NCI-H2227 (cell line): ENCODE results near the gene TTYH3.

Experiments
- DNase-seq: peaks from one replicate; lab custom pipeline; 2025; ENCODE audit not compliant: unreplicated experiment; lab: John Stamatoyannopoulos, UW

Gene TTYH3

GRCh38 chr7:2634267-2635145 lies 2.7 kb downstream of the TTYH3 start:
- no peak for DNase-seq

- no peak for DNase-seq
Observed at GRCh38 chr7:2635148-2635668, 3.4 kb downstream of the TTYH3 start.

- DNase-seq = no peak
Observed at GRCh38 chr7:2635810-2636701, 4.3 kb downstream of the TTYH3 start.

- DNase-seq = no peak
Observed at GRCh38 chr7:2637066-2637471, 5.3 kb downstream of the TTYH3 start.

GRCh38 chr7:2637505-2638223 lies 5.9 kb downstream of the TTYH3 start:
- no peak for DNase-seq

- DNase-seq = no peak
Observed at GRCh38 chr7:2638224-2638991, 6.6 kb downstream of the TTYH3 start.

GRCh38 chr7:2639181-2639681 lies 7.4 kb downstream of the TTYH3 start:
- DNase-seq = no peak

- DNase-seq = no peak
Observed at GRCh38 chr7:2639695-2640481, 8.1 kb downstream of the TTYH3 start.

- DNase-seq = no peak
Observed at GRCh38 chr7:2640482-2640830, 8.7 kb downstream of the TTYH3 start.

- DNase-seq = no peak
Observed at GRCh38 chr7:2640846-2641316, 9.1 kb downstream of the TTYH3 start.

- DNase-seq = no peak
Observed at GRCh38 chr7:2641406-2642393, 9.9 kb downstream of the TTYH3 start.

GRCh38 chr7:2643386-2644219 lies 11.8 kb downstream of the TTYH3 start:
- no peak for DNase-seq

GRCh38 chr7:2644220-2644561 lies 12.4 kb downstream of the TTYH3 start:
- DNase-seq = no peak

GRCh38 chr7:2644562-2645273 lies 12.9 kb downstream of the TTYH3 start:
- no peak for DNase-seq

- DNase-seq = no peak
Observed at GRCh38 chr7:2645274-2645868, 13.6 kb downstream of the TTYH3 start.

- DNase-seq = no peak
Observed at GRCh38 chr7:2646336-2646679, 14.5 kb downstream of the TTYH3 start.
